Fibroblast of mammary gland (primary cell): Measurements from ENCODE around the gene SYP.

Experiments
- DNase-seq: peaks from one replicate; pipeline ENCODE4 v3.0.0-alpha.2; 2010; ENCODE audit warnings: low read depth
- H3K4me3 ChIP-seq: 2 replicates; pipeline ENCODE4 v1.5.1; 2011; ENCODE audit warnings: low read depth, mild to moderate bottlenecking, low read length, moderate library complexity; ENCODE audit not compliant: control insufficient read depth
- TF ChIP-seq, protein P1 (sequence below): conservative IDR thresholded peaks from 2 replicates; pipeline ENCODE4 v1.5.1; 2011; ENCODE audit warnings: low read depth, low read length, inconsistent platforms; ENCODE audit not compliant: control insufficient read depth, insufficient read depth

Gene SYP

GRCh38 chrX:49204709-49205108, 4.7 kb upstream of the SYP start:
- no peak overlapping the region for H3K4me3 ChIP-seq
- no peak for DNase-seq

DNA sequence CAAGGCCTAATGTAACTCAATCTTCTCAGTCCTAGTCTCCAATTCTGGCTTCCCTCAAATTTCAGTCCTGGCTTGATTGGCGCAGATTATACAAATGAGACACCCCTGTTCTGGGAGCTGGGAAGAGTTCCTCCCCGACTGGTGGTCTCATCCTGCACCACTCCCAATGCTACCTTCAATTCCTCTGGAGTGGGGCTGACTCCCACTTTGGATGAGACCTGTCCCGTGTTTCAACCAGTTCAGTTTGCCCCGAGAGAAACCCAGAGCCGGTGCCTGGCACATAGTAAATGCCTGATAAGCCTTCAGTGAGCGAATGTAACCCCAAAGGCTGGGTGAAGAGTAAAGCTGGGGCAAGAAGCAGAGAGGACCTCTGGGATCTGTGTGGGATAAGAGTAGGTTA, 4.0 kb upstream of the SYP start:
- TF ChIP-seq, protein P1, sequence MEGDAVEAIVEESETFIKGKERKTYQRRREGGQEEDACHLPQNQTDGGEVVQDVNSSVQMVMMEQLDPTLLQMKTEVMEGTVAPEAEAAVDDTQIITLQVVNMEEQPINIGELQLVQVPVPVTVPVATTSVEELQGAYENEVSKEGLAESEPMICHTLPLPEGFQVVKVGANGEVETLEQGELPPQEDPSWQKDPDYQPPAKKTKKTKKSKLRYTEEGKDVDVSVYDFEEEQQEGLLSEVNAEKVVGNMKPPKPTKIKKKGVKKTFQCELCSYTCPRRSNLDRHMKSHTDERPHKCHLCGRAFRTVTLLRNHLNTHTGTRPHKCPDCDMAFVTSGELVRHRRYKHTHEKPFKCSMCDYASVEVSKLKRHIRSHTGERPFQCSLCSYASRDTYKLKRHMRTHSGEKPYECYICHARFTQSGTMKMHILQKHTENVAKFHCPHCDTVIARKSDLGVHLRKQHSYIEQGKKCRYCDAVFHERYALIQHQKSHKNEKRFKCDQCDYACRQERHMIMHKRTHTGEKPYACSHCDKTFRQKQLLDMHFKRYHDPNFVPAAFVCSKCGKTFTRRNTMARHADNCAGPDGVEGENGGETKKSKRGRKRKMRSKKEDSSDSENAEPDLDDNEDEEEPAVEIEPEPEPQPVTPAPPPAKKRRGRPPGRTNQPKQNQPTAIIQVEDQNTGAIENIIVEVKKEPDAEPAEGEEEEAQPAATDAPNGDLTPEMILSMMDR: no peak

More at GRCh38 chrX:49204709-49205108, 4.7 kb upstream of the SYP start:
- TF ChIP-seq, protein P1: no peak

GRCh38 chrX:49203536-49203935, 3.5 kb upstream of the SYP start:
- no peak overlapping the region for H3K4me3 ChIP-seq
- DNase-seq: no peak
- TF ChIP-seq, protein P1: no peak

More for the DNA sequence above, 4.0 kb upstream of the SYP start:
- DNase-seq: no peak
- H3K4me3 ChIP-seq: no peak overlapping the region

GRCh38 chrX:49202022-49202421, 2.0 kb upstream of the SYP start:
- TF ChIP-seq, protein P1: no peak
- no peak overlapping the region for H3K4me3 ChIP-seq
- no peak for DNase-seq

DNA sequence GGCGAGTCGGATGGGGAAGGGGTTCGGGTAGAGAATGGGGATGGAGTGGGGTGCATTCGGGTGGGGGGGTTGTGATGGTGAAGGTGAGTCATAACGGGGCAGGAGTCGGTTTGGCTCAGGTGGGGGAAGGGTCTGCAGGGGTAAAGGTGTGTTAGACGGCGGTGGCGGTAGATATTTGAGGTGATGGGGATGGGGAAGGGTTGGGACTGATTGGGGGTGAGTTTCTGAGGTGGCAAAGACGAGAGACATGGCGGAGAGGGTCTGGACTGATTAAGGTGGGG, 738 bp downstream of the SYP start:
- no peak for DNase-seq
- TF ChIP-seq, protein P1: no peak
- H3K4me3 ChIP-seq: no peak overlapping the region

- DNase-seq: no peak
- no peak overlapping the region for H3K4me3 ChIP-seq
- TF ChIP-seq, protein P1: no peak
Measured at GRCh38 chrX:49198540-49199314, 1.3 kb downstream of the SYP start.
